ENCODE results near the gene ADAMTS3.

- TF ChIP-seq ZNF274 (IDR thresholded peaks at IDR 0.05; ENCODE audit: low read depth, low read length) (no peak), YY1 (IDR thresholded peaks at IDR 0.05; ENCODE audit: insufficient read depth, insufficient read length) (no peak)
Measured at GRCh38 chr4:72463724-72464123, 105.3 kb downstream of the ADAMTS3 start.
